Frontal cortex (tissue), 4 donors: ENCODE measurements around the gene AOPEP. TPM values are rescaled to one million over a fixed set of nuclear protein-coding genes. Genes with fewer than 3 reads are reported as not detected.
"Not testable (repeated sequence)": the region's sequence is repeated elsewhere in the genome, so short reads cannot be mapped to it uniquely, and the experiment has no call there.

ENCODE experiments used
- DNase-seq, 2 donors: peaks; one replicate each; pipeline ENCODE4 v3.0.0; 2012; ENCODE audit warnings: low spot score in 2 of 2
- FAIRE-seq: peaks from 2 replicates; lab custom pipeline; 2012; peaks lifted over from hg19 to GRCh38; lab: Jason Lieb, UNC
- total RNA-seq: library from RNA; depleted of rRNA; stranded (reverse); fragments of >200 nt; gene quantifications from one replicate; pipeline ENCODE4 v1.2.3, GENCODE V29; 2014
- donor health status: control.
- donor health status: control.
- donor health status: control.

Gene AOPEP
- total RNA-seq, 1 donor from 2014 or later = 23.2 TPM

GRCh38 chr9:95015569-95015968 lies 289.1 kb downstream of the AOPEP start:
- DNase-seq (no peak), FAIRE-seq (no peak)

- FAIRE-seq (no peak), DNase-seq (no peak)
These were observed 290.6 kb downstream of the AOPEP start for GRCh38 chr9:95017062-95017461.

DNA sequence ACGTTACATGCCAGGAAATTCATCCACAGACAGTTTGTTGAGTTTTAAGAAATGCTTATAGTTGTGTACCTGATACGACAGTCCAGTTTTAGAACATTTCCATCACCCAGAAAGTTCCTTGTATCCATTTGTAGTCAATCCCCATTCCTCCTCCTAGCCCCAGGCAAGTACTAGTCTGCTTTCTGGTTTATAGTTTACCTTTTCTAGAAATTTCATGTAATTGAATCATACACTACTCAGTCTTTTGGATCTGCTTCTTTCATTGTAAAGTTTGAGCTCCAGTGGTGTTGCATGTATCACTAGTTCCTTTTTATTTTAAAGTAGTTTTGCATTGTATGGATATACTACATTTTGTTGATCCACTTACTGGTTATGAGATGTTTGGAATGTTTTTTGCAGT lies 291.2 kb downstream of the AOPEP start:
- no peak for DNase-seq
- FAIRE-seq = no peak

DNA sequence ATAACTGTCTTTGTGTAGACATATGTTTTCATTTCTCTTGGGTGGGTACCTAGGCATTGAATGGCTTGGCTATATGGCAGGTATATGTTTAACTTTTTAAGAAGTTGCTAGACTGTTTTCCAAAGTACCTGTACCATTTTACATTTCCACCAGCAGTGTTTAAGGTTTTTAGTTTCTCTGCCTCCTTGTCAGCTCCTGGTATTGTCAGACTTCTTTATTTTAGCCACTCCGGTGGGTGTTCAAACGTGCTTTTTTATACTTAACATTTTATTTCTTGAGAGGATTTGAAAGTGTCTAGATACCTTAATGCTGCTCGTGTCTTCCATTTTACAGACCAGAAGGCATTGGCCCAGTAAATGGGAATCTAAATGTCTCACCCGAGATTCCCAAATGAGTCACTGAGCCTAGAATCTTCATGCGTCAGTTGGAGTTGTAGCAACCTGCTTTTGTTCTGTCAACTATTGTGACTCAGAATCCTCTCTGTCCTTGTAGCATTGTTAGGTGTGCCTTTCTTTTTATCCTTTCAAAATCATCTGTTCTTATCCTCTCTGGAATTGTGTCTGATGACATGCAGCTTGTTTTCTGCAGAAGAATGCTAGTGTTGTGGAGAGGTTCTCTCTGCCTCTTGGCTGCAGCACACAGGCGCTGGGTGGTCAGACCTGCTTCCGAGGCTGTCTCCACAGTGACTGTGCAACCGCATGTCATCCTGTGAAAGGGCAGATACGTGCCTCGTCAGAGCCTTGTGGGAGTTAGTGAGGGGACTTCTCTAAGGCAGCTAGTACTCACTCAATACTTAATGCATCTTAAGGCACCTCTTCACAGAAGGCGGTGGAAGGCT lies 291.8 kb downstream of the AOPEP start:
- no peak for FAIRE-seq
- DNase-seq = no peak

DNA sequence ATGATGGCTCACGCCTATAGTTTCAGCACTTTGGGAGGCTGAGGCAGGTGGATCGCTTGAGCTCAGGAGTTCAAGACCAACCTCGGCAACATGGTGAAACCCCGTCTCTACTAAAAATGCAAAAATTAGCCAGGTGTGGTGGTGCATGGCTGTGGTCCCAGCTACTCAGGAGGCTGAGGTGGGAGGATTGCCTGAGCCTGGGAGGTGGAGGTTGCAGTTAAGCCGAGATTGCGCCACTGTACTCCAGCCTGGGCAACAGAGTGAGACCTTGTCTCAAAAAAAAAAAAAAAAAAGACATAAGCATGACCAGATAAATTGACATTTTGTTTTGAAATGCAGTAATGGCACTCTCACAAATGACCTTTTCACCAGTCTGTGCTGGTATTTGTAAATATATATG lies 294.1 kb downstream of the AOPEP start:
- not testable (repeated sequence) for FAIRE-seq, DNase-seq

DNA sequence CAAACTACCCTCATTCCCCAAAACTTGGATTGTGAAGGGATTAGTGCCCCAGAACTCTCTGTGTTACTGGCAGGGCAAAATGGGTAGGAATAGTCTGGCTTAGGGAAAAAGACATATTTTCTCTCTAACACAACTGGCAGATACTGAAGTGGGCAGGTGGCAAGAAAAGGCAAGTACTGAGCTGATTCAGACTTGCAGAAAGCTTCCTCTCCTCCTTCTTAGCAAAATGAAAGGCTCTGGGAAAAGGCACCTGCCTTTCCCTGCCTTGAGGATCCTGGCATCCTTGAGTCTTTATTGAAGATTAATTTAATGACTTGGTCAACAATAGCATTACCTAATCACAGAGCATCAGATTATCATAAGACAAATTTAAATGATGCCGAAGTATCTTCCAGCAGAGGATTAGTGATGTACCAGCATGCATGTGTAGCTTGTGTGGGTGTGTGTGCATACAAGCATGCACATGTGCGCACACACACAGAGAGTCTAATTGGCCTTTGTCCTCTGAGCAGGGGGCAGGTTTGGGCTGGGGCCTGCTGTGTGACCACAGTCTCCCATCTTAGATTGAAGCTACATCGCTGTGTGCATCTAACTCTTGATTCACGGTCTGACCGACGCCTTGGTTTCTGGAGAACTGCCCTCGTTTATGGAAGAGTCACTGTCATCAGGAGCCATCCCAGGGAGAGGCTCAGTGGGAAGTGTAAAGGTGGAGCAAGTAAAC lies 294.8 kb downstream of the AOPEP start:
- FAIRE-seq (no peak), DNase-seq (no peak)

GRCh38 chr9:95022657-95023056 lies 296.2 kb downstream of the AOPEP start:
- no peak for DNase-seq
- no peak for FAIRE-seq

DNA sequence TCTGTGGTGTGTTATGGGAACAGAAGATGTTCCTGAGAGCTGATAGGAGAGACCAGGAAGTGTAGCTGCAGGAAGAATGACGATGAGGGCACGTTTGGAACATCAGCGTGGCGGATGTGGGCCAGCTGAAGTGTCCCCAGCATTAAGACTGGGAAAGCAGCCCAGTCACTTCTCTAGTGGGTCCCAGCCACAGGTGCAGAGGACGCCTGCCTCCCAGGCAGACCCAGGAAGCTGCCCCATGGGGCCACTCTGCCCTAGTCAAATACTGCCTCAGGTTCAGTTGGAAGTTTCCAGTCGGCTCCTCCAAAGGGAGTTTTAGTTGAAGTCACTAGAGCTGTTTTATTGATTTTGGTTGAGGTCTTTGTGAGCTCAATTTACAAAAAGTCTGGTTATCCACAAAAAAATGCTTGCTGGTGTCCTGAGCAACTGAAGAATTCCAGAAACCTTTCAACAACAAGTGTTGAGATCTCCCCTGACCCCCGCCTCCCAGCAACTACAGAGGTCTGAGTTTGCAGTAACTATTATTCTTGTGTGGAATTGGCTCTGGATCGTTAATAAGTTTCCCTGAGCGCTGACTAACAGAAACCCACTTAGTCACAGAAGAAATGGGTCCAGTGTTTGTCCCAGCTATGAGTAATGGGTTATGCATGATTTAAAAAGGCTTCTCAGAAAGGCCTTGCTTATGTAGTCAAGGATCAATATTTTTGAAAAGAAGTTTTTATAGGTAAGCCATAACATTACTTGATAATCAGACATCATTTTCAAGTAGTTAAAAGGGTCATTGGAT lies 296.9 kb downstream of the AOPEP start:
- no peak for FAIRE-seq
- DNase-seq = no peak

- FAIRE-seq (no peak), DNase-seq (no peak)
These were observed 297.7 kb downstream of the AOPEP start for GRCh38 chr9:95024097-95024671.

DNA sequence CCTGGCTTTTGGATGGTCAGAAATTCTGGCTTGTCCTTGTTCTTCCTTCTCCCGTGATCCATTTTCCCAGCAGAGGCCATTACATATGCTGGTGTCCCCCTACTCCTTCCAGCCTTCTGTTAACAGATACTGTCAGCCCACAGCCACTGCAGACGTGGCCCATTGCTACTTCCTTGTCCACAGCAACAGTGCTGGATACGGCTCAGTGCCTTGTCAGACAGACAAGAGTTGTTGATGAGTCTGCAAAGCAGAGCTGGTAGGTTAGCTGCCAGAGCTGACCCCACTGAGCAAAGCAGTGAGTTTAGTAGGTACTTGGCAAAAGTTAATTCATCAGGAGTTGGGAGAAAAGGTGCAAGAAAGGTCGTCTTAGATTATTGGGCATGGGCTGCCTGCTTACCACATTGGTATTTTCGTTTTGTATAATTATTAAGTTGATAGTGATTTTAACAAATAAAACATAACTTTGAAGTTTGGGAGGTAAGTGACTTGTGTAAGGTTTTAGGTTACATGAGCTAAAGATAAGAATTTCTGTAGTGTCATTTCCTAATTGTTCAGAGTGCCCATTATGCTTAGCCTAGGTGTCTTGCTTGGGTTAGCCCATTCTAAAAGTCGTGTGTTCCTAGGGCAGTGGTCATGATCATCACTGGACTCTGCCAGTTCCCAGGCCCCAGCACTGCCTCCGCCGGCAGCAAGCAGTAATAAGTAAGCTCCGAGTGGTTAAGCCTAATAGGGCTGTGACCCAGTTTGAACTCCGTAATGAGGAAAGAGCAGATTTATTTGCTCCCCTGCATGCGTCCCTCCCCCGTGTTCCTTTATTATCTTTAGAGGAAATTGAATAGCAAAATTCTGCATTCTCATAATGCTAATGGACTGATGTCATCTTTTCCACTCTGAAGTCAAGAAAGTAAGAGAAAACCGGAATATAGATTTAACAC lies 299.0 kb downstream of the AOPEP start:
- DNase-seq = no peak
- FAIRE-seq = no peak

DNA sequence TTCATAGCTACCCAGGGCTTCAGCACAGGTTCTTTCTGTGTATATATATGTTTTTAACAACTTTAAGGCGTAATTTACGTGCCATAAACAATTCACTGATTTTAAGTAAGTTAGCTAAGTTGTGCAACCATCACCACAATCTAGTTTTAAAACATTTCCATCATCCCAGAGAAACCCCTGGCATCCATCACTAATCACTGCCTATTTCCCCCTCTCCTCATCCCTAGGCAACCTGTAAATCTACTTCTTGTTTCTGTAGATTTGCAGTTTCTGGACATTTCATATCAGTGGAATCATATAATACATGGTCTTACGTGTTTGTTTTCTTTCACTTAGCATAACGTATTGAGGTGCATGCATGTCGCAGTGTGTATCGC lies 299.6 kb downstream of the AOPEP start:
- no peak for DNase-seq
- FAIRE-seq = no peak

DNA sequence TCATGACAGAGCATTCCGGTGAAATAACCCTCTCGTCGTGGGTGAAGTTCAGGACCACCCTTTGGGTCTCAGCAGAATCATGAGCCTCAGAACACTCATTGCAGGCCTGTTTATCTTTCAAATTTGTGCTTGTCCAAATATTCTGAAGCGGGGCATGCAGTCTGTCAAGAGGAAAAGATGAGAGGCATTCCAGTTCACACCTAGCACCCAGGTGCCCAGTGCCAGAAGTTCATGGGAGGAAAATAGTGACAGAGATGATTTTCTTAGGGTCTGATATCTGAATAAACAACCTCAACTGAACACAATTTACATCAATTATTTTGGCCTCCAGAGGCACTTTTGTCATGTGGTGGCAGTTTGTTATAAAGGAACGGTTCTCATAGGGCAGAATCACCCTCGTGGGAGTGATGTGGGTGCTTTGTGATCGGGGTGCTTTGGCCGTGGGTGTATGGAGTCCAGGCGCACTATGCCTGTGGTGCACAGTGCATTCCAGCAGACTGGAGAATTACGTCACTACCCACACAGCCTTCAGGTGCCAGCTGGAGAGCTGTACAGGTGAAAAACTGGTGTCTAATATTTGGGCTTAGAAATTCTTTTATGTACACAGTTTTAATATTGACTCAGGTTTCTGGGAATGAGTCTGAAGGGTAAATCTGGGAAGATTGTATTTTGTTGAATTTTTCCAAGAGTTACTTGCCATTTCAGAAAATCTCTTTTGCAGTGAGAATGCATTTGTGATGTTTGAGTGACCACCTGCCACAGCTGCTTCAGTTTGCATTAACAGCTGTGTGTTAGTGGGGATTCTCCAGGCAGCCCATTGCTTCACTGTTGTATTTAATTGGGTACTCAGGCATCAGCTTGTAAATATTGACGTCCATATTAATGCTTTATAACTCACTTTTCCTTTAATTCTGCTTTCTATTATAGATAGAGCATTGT lies 301.7 kb downstream of the AOPEP start:
- no peak for FAIRE-seq

DNA sequence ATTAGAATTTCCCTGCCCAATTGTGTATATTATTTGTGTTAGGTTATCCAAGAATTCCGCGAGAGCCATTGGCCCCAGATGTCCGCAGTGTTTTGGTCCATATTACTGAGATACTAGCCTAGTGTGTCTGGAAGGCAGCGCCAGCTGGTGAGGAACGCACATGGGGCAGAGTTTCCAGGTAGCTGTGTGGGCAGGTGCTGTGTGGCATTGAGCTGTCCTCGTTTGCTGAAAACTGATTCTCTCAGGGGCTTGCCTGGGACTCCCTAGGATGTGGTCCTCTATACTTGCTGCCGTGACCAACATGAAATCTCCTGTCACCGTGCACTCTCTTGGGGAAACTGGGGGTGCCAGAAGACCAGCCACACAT lies 302.3 kb downstream of the AOPEP start:
- DNase-seq (no peak), FAIRE-seq (no peak)

More for the DNA sequence above, 301.7 kb downstream of the AOPEP start:
- no peak for DNase-seq

DNA sequence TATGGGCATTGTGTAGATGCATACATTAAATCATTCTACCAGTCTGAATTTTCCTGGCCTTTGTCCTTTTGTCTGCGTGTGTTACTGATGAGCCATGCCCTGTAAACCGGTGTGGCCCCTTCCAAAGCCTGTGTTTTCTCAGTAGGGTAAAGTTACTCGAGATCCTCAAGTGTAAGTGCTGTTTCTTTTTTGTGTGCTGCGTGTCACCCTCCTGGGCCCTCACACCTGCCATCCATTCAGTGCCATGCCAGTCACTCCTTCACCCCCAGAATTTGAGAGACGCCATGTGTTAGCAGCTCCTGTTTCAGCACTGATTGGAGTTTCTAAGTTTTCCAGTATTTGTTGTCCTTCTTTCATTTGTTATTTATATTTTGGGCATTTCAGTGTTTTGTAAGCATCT lies 302.8 kb downstream of the AOPEP start:
- DNase-seq = no peak
- no peak for FAIRE-seq

GRCh38 chr9:95029720-95030119 lies 303.2 kb downstream of the AOPEP start:
- FAIRE-seq = no peak
- DNase-seq = no peak

DNA sequence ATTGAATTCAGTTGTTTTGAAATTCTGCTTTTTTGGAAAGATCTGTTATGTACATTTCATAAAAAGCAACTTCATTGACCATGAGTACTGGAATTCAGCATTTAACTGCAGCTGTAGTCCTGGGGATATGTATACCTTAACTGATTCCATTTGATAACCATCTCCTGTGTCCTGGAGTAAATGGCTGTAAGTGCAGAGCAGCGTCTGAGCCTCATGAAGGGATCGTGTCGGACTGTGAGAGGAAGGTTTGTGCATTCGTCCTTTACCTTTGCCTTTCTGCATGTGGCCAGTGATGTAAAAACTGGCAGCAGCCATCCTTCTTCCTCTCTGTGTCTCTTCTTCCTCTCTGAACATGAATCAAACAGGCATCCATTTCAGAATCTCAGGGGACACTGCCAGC lies 303.8 kb downstream of the AOPEP start:
- no peak for FAIRE-seq
- no peak for DNase-seq

DNA sequence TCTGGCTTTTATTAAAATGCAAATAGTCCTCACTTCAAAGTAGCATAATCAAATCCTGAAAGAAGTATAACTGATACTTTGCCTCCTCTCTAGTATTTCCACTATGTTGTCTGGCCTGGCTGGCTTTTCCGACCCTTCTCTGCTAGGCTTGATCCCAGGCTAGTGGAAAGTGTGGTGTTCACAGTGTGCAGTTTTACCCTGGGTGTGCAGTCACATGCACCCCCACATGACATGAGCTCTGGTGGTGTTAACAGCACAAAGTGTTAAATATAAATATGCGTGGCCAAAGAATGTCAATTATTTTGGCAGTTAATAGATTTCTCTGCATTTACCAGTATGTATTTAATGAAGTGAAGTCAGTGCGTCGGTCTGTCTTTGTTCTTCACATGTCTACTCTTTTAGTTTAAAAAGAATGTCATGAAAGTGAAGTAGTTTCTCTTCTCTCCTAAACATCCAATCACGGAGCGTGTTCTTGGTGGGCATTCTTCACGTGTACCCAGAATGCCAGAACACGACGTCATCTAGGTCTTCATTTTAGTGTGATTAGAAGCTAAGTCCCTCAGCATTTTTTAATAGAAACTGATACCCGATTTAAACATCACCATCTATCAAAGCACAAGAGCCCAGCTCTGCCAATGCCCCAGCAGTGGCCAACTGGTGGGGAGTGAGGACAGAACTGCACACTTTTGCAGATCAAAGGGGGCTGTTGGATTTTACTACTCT lies 304.6 kb downstream of the AOPEP start:
- DNase-seq = no peak
- FAIRE-seq = no peak
